PC-3 (cell line): ENCODE measurements around the gene DHX35. TPM values are rescaled to one million over a fixed set of nuclear protein-coding genes. Genes with fewer than 3 reads are reported as not detected.
A peak's percentile ranks its signal among the peaks of the same experiment; 100 is the strongest.

Experiments
- ATAC-seq: fragments of 200-7000 bp; cut with Tn5 transposase; 2 replicates; pipeline ENCODE4 v1.9.1; 2020; ENCODE audit warnings: mild to moderate bottlenecking, moderate library complexity
- BruUV-seq: library from RNA; stranded (reverse); fragments of 400-500 nt; replicated peaks from 2 replicates; lab custom pipeline; 2021; lab: Mats Ljungman, UMichigan
- CTCF ChIA-PET: fragments of 300-600 bp; sonication (Branson Sonifier 250); formaldehyde crosslinking; loops from one replicate; lab custom pipeline; 2022; ENCODE audit warnings: antibody characterized with exemption; lab: Charles Lee
- POLR2A ChIA-PET: fragments of 300-600 bp; sonication (Branson Sonifier 250); formaldehyde crosslinking; loops from one replicate; lab custom pipeline; 2022; ENCODE audit warnings: antibody characterized with exemption; ENCODE audit not compliant: unreplicated experiment; lab: Charles Lee
- DNase-seq: peaks from one replicate; pipeline ENCODE4 v3.0.0-alpha.2; 2015
- H2AFZ ChIP-seq: fragments of 300-600 bp; sonication (generic); 2 replicates; pipeline ENCODE4 v1.6.0; 2016; ENCODE audit warnings: antibody characterized with exemption, low read length
- H3F3A ChIP-seq: fragments of 300-600 bp; sonication (generic); one replicate; pipeline ENCODE4 v1.6.0; 2017; ENCODE audit warnings: antibody characterized with exemption, low read length, control low read depth, mild to moderate bottlenecking; ENCODE audit not compliant: unreplicated experiment
- H3K27ac ChIP-seq: fragments of 300-600 bp; sonication (generic); 2 replicates; pipeline ENCODE4 v1.5.1; 2016; ENCODE audit warnings: mild to moderate bottlenecking, low read length
- H3K27me3 ChIP-seq: fragments of 300-600 bp; sonication (generic); 2 replicates; pipeline ENCODE4 v1.6.1; 2016; ENCODE audit warnings: low read length, mixed read lengths
- H3K36me3 ChIP-seq: fragments of 300-600 bp; sonication (generic); 2 replicates; pipeline ENCODE4 v1.6.1; 2016; ENCODE audit warnings: low read depth, mixed run types, low read length, mixed read lengths
- H3K4me1 ChIP-seq: fragments of 300-600 bp; sonication (generic); 2 replicates; pipeline ENCODE4 v1.5.1; 2016; ENCODE audit warnings: low read length; ENCODE audit not compliant: insufficient read depth
- H3K4me2 ChIP-seq: fragments of 300-600 bp; sonication (generic); 2 replicates; pipeline ENCODE4 v1.6.0; 2016; ENCODE audit warnings: low read length
- H3K4me3 ChIP-seq: fragments of 300-600 bp; sonication (generic); 2 replicates; pipeline ENCODE4 v1.5.1; 2016; ENCODE audit warnings: mild to moderate bottlenecking, low read length, mixed read lengths
- H3K79me2 ChIP-seq: fragments of 300-600 bp; sonication (generic); 2 replicates; pipeline ENCODE4 v1.6.1; 2017; ENCODE audit warnings: low read length, mixed read lengths
- H3K9ac ChIP-seq: fragments of 300-600 bp; sonication (generic); 2 replicates; pipeline ENCODE4 v1.6.0; 2016; ENCODE audit warnings: mild to moderate bottlenecking, low read length
- H3K9me2 ChIP-seq: fragments of 300-600 bp; sonication (generic); replicated peaks from 2 replicates; pipeline ENCODE4 v1.6.1; 2016; ENCODE audit warnings: mixed run types, low read length, mixed read lengths
- H3K9me3 ChIP-seq: fragments of 300-600 bp; sonication (generic); 2 replicates; pipeline ENCODE4 v1.6.1; 2016; ENCODE audit warnings: low read length, mixed read lengths
- H4K20me1 ChIP-seq: fragments of 300-600 bp; sonication (generic); 2 replicates; pipeline ENCODE4 v1.6.1; 2016; ENCODE audit warnings: low read length, mixed read lengths
- EZH2 ChIP-seq: fragments of 300-600 bp; sonication (generic); IDR thresholded peaks from one replicate; pipeline ENCODE4 v1.6.1; 2017; ENCODE audit warnings: antibody characterized with exemption, mild to moderate bottlenecking, low read length; ENCODE audit not compliant: unreplicated experiment
- EZH2phosphoT487 ChIP-seq: fragments of 300-600 bp; sonication (generic); IDR thresholded peaks from 2 replicates; pipeline ENCODE4 v1.6.1; 2018; ENCODE audit warnings: mild to moderate bottlenecking, antibody characterized with exemption, low read length, borderline replicate concordance
- intact Hi-C: fragments of 100-400 bp; cut with micrococcal nuclease; formaldehyde crosslinking; loops from 2 replicates; pipeline ENCODE4 v1.9.0; 2023
- total RNA-seq: library from RNA; depleted of rRNA; stranded (reverse); fragments of >200 nt; gene quantifications from 2 replicates; pipeline ENCODE4 v1.2.3, GENCODE V29; 2014
- TF ChIP-seq, protein P1 (sequence below): fragments of 300-600 bp; sonication (generic); conservative IDR thresholded peaks from 2 replicates; pipeline ENCODE4 v1.5.1; 2017; ENCODE audit warnings: antibody characterized with exemption, low read depth, mild to moderate bottlenecking, low read length

The DHX35 gene
- total RNA-seq, 1 experiment from 2014 or later: 12.0 TPM

GRCh38 chr20:38962928-38963401 is 821 bp downstream of the DHX35 start:
- DNase-seq: no peak
- ATAC-seq: no peak
- Histone ChIP-seq H3K9me3 (no peaks in the 10 kb centered on the region), H3K4me2 (peak overlapping the region; percentile 88), H3K27me3 (no peaks in the 10 kb centered on the region), H3F3A (no peaks in the 10 kb centered on the region), H3K4me3 (peak overlapping the region; percentile 91), H3K79me2 (peaks cover 55% of the 10 kb centered on the region), H3K4me1 (peaks cover 18% of the 10 kb centered on the region), H2AFZ (peak overlapping the region; percentile 79), H3K9me2 (no peaks in the 10 kb centered on the region), H3K27ac (peak overlapping the region; percentile 71; the same call in 1 of the 2 replicates), H4K20me1 (no peaks in the 10 kb centered on the region), H3K36me3 (no peaks in the 10 kb centered on the region), H3K9ac (peak overlapping the region; percentile 94)
- CTCF ChIA-PET: interaction anchor here (0.5 to 1.3 kb wide), 2 partner anchors 29 to 37 kb away, joined by 3 read pairs; partner anchors contain the start of gene FAM83D
- no peak for TF ChIP-seq EZH2phosphoT487
- TF ChIP-seq, protein P1, sequence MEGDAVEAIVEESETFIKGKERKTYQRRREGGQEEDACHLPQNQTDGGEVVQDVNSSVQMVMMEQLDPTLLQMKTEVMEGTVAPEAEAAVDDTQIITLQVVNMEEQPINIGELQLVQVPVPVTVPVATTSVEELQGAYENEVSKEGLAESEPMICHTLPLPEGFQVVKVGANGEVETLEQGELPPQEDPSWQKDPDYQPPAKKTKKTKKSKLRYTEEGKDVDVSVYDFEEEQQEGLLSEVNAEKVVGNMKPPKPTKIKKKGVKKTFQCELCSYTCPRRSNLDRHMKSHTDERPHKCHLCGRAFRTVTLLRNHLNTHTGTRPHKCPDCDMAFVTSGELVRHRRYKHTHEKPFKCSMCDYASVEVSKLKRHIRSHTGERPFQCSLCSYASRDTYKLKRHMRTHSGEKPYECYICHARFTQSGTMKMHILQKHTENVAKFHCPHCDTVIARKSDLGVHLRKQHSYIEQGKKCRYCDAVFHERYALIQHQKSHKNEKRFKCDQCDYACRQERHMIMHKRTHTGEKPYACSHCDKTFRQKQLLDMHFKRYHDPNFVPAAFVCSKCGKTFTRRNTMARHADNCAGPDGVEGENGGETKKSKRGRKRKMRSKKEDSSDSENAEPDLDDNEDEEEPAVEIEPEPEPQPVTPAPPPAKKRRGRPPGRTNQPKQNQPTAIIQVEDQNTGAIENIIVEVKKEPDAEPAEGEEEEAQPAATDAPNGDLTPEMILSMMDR: no peak
- TF ChIP-seq EZH2: no peak
- POLR2A ChIA-PET: interaction anchor here (0.6 to 1.0 kb wide), 3 partner anchors 17 to 46 kb away, joined by 3 to 7 read pairs (median 4); partner anchors contain the start of gene FAM83D
- BruUV-seq: TSS peak; percentile 56
- intact Hi-C loops: loop anchor here (1.0 kb wide), 1 partner anchor 37 kb away; the partner anchor contains the start of gene FAM83D

DNA sequence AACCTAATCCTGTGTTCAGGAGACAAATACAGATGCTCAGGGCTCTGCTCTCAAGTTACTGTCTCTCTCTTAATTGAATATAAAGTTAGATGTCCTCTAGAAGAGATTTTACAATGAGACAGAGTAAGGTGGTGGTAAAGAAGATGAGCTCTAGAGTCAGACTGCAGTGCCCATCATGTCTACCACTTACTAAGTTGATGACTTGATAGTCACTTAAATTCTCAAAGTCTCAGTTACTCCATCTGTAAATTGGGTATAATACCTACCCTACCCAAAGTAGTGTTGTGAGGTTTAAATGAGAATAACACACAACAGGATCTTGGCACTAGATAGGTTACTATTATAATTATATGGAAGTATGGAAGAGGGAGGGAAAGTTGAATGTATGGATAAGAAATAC is 1.6 kb downstream of the DHX35 start:
- ATAC-seq (no peak), DNase-seq (no peak)
- TF ChIP-seq EZH2phosphoT487: no peak
- TF ChIP-seq, protein P1: no peak
- no peak for TF ChIP-seq EZH2
- H3K4me1 ChIP-seq: peaks cover 18% of the 10 kb centered on the region
- POLR2A ChIA-PET: no interaction called here
- no peak overlapping the region for H3K9ac ChIP-seq
- H3K4me2 ChIP-seq: peak overlapping the region; percentile 88
- H3K9me2 ChIP-seq: no peaks in the 10 kb centered on the region
- no peak overlapping the region for H3K27ac ChIP-seq
- intact Hi-C loops: no loop called here
- no peaks in the 10 kb centered on the region for H3K36me3 ChIP-seq
- no peaks in the 10 kb centered on the region for H3K27me3 ChIP-seq
- no TSS peak for BruUV-seq
- H4K20me1 ChIP-seq: no peaks in the 10 kb centered on the region
- H2AFZ ChIP-seq: no peak overlapping the region
- peaks cover 55% of the 10 kb centered on the region for H3K79me2 ChIP-seq
- peak overlapping the region; percentile 91; the same call in 1 of the 2 replicates for H3K4me3 ChIP-seq
- no peaks in the 10 kb centered on the region for H3K9me3 ChIP-seq
- CTCF ChIA-PET: no interaction called here
- H3F3A ChIP-seq: no peaks in the 10 kb centered on the region

DNA sequence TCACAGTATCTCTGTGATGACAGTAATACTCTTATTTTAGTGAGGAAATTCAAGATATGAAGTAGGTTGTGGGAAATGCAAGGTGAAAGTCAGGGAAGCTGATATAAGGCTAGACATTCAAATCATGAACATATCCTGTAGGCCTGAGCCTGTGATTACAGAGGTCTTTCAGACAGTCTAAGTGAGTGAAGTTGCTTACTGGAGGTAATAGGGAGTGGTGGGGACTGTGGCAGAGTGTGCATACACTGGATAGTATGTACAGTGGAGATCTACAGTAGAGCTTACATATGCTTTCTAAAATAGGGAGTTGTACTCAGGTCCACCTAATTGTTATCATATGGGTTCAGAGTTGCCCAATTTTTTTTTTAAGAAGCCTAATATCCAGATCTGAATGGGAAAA is 3.1 kb downstream of the DHX35 start:
- BruUV-seq: no TSS peak
- ATAC-seq: no peak
- POLR2A ChIA-PET: no interaction called here
- H3K4me2 ChIP-seq: no peak overlapping the region
- H3F3A ChIP-seq: no peaks in the 10 kb centered on the region
- H3K9ac ChIP-seq: no peak overlapping the region
- H3K4me1 ChIP-seq: peaks cover 27% of the 10 kb centered on the region
- no peak overlapping the region for H3K4me3 ChIP-seq
- TF ChIP-seq, protein P1: no peak
- TF ChIP-seq EZH2phosphoT487 (no peak), EZH2 (no peak)
- H3K36me3 ChIP-seq: no peaks in the 10 kb centered on the region
- no peaks in the 10 kb centered on the region for H3K9me2 ChIP-seq
- CTCF ChIA-PET: no interaction called here
- H3K79me2 ChIP-seq: peaks cover 55% of the 10 kb centered on the region
- no peak overlapping the region for H2AFZ ChIP-seq
- no peak for DNase-seq
- intact Hi-C loops: no loop called here
- H3K27me3 ChIP-seq: no peaks in the 10 kb centered on the region
- H4K20me1 ChIP-seq: no peaks in the 10 kb centered on the region
- no peak overlapping the region for H3K27ac ChIP-seq
- H3K9me3 ChIP-seq: no peaks in the 10 kb centered on the region
